Panc1 (cell line): Measurements from ENCODE around the gene RLN3. TPM values are rescaled to one million over a fixed set of nuclear protein-coding genes. Genes with fewer than 3 reads are reported as not detected.

Experiments
- ATAC-seq: fragments of 200-7000 bp; cut with Tn5 transposase; 2 replicates; pipeline ENCODE4 v1.9.1; 2020; ENCODE audit warnings: mild to moderate bottlenecking, moderate library complexity
- BruUV-seq: library from RNA; stranded (reverse); fragments of 400-500 nt; replicated peaks from 2 replicates; lab custom pipeline; 2021; lab: Mats Ljungman, UMichigan
- CTCF ChIA-PET: fragments of 300-600 bp; sonication (Branson Sonifier 250); formaldehyde crosslinking; loops from one replicate; lab custom pipeline; 2022; ENCODE audit warnings: antibody characterized with exemption; lab: Charles Lee
- POLR2A ChIA-PET: fragments of 300-600 bp; sonication (Branson Sonifier 250); formaldehyde crosslinking; loops from one replicate; lab custom pipeline; 2022; ENCODE audit warnings: antibody characterized with exemption; lab: Charles Lee
- DNase-seq: peaks from one replicate; pipeline ENCODE4 v3.0.0-alpha.2; 2010; ENCODE audit warnings: low read depth, low spot score
- H3K27ac ChIP-seq: 2 replicates; pipeline ENCODE4 v1.5.1; 2011; ENCODE audit warnings: mild to moderate bottlenecking, low read length, inconsistent platforms
- H3K27me3 ChIP-seq: fragments of 200-500 bp; sonication (Bioruptor generic); 2 replicates; pipeline ENCODE4 v1.6.0; 2014; ENCODE audit warnings: low read length, inconsistent platforms; ENCODE audit not compliant: control insufficient read depth, insufficient read depth
- H3K36me3 ChIP-seq: fragments of 200-500 bp; sonication (Bioruptor generic); 2 replicates; pipeline ENCODE4 v1.5.1; 2014; ENCODE audit warnings: inconsistent platforms, mild to moderate bottlenecking, low read length, moderate library complexity; ENCODE audit not compliant: control insufficient read depth, insufficient read depth
- H3K4me1 ChIP-seq: 2 replicates; pipeline ENCODE4 v1.5.1; 2011; ENCODE audit warnings: inconsistent platforms, mild to moderate bottlenecking, low read length, moderate library complexity; ENCODE audit not compliant: control insufficient read depth, insufficient read depth
- H3K4me3 ChIP-seq, 2 experiments: 2 replicates each; pipeline ENCODE4 v1.5.1; 2011 to 2012; ENCODE audit warnings: low read depth in 2 of 2, low read length in 2 of 2, mild to moderate bottlenecking in 2 of 2, inconsistent platforms in 1 of 2, moderate library complexity in 1 of 2
- H3K9me3 ChIP-seq: fragments of 200-500 bp; sonication (Bioruptor generic); 2 replicates; pipeline ENCODE4 v1.5.1; 2014; ENCODE audit warnings: low read depth, mild to moderate bottlenecking, inconsistent platforms, low read length, moderate library complexity; ENCODE audit not compliant: control insufficient read depth, insufficient read depth
- CTCF ChIP-seq: fragments of 450-650 bp; IDR thresholded peaks from 2 replicates; pipeline ENCODE4 v1.5.1; 2017; ENCODE audit warnings: mild to moderate bottlenecking
- POLR2AphosphoS5 ChIP-seq: IDR thresholded peaks from 2 replicates; pipeline ENCODE4 v1.6.1; 2012; ENCODE audit warnings: mild to moderate bottlenecking, low read depth, low read length, moderate library complexity
- REST ChIP-seq, 2 experiments: IDR thresholded peaks; 2 replicates each; pipeline ENCODE4 v1.6.1; 2011 to 2012; ENCODE audit warnings: low read depth in 2 of 2, control low read depth in 1 of 2, low read length in 1 of 2, mild to moderate bottlenecking in 1 of 2, moderate library complexity in 1 of 2; ENCODE audit not compliant: insufficient read depth in 1 of 2
- SIN3A ChIP-seq: IDR thresholded peaks from 2 replicates; pipeline ENCODE4 v1.6.1; 2012; ENCODE audit warnings: low read depth, mild to moderate bottlenecking, low read length, moderate library complexity, borderline replicate concordance; ENCODE audit not compliant: insufficient read depth
- TCF7L2 ChIP-seq: IDR thresholded peaks from 2 replicates; pipeline ENCODE4 v1.6.1; 2011; ENCODE audit warnings: mild to moderate bottlenecking, low read depth, low read length, inconsistent platforms
- in situ Hi-C: cut with HindIII; loops from 2 replicates; pipeline ENCODE4 v1.10.0; 2016; ENCODE audit warnings: low sequenced_read_pairs, low pct_unique_long_range_greater_than_20kb
- intact Hi-C: fragments of 100-400 bp; cut with micrococcal nuclease; formaldehyde crosslinking; loops from one replicate; pipeline ENCODE4 v1.10.0; 2022; ENCODE audit not compliant: unreplicated experiment
- total RNA-seq: library from RNA; stranded (reverse); gene quantifications from one replicate; pipeline ENCODE4 v1.2.1, GENCODE V29; 2021; ENCODE audit not compliant: unreplicated experiment

Gene RLN3
- total RNA-seq, 1 experiment from 2014 or later, result not detected

- ChIA-PET POLR2A (interaction anchor here (0.6 kb wide), 1 partner anchor 115 kb away, joined by 8 read pairs; no protein-coding TSS in a partner anchor), CTCF (interaction anchor here (0.7 kb wide), 1 partner anchor 213 kb away, joined by 9 read pairs; no protein-coding TSS in a partner anchor)
- Histone ChIP-seq H3K27ac (no peak overlapping the region), H3K9me3 (no peaks in the 10 kb centered on the region; the same call in 1 of the 2 replicates), H3K27me3 (no peaks in the 10 kb centered on the region), H3K4me3 (no peak overlapping the region), H3K36me3 (no peaks in the 10 kb centered on the region), H3K4me1 (no peaks in the 10 kb centered on the region)
- in situ Hi-C loops, result no loop called here
- no peak for DNase-seq
- intact Hi-C loops, result no loop called here
- TF ChIP-seq CTCF, result no peak
- BruUV-seq, result no TSS peak
- ATAC-seq, result 0 out of 2 replicates have a peak, but pooled peaks have one; percentile 37
These were observed 31.8 kb upstream of the RLN3 start for GRCh38 chr19:13995878-13996765.

- no peak overlapping the region for H3K4me3 ChIP-seq
- intact Hi-C loops, result no loop called here
- DNase-seq (no peak), ATAC-seq (no peak)
- H3K4me1 ChIP-seq, result no peaks in the 10 kb centered on the region
- no peaks in the 10 kb centered on the region for H3K36me3 ChIP-seq
- in situ Hi-C loops, result no loop called here
- no peak overlapping the region for H3K27ac ChIP-seq
- no TSS peak for BruUV-seq
- H3K9me3 ChIP-seq, result no peaks in the 10 kb centered on the region; the same call in 1 of the 2 replicates
- ChIA-PET CTCF (no interaction called here), POLR2A (interaction anchor here (0.6 kb wide), 1 partner anchor 319 kb away, joined by 4 read pairs; no protein-coding TSS in a partner anchor)
- no peaks in the 10 kb centered on the region for H3K27me3 ChIP-seq
- no peak for TF ChIP-seq TCF7L2
These were observed 30.9 kb upstream of the RLN3 start for GRCh38 chr19:13996928-13997630.

GRCh38 chr19:13997631-13997962 is 30.4 kb upstream of the RLN3 start:
- TF ChIP-seq CTCF, result no peak
- no peak for TF ChIP-seq POLR2AphosphoS5
- no peak for TF ChIP-seq REST (IDR thresholded peaks at IDR 0.05; ENCODE audit: insufficient read depth in 1 of 2, low read depth in 2 of 2, low read length in 1 of 2)
- TF ChIP-seq TCF7L2, result no peak
- no peak for TF ChIP-seq SIN3A
- in situ Hi-C loops, result no loop called here
- H3K4me1 ChIP-seq, result no peaks in the 10 kb centered on the region
- intact Hi-C loops, result no loop called here
- H3K9me3 ChIP-seq, result no peaks in the 10 kb centered on the region; the same call in 1 of the 2 replicates
- POLR2A ChIA-PET, result no interaction called here
- no TSS peak for BruUV-seq
- no peak for ATAC-seq
- no peak overlapping the region for H3K27ac ChIP-seq
- no peak overlapping the region for H3K4me3 ChIP-seq
- CTCF ChIA-PET, result no interaction called here
- H3K27me3 ChIP-seq, result no peaks in the 10 kb centered on the region
- H3K36me3 ChIP-seq, result no peaks in the 10 kb centered on the region
- no peak for DNase-seq
